GM12873 (cell line): ENCODE data around the gene FAM241B.

ENCODE experiments used
- CTCF ChIP-seq: IDR thresholded peaks from 2 replicates; pipeline ENCODE4 v1.5.1; 2012; ENCODE audit warnings: low read depth, mild to moderate bottlenecking, moderate library complexity, low read length, control low read depth; ENCODE audit not compliant: insufficient read depth; ENCODE audit errors: missing control alignments

Gene FAM241B

DNA sequence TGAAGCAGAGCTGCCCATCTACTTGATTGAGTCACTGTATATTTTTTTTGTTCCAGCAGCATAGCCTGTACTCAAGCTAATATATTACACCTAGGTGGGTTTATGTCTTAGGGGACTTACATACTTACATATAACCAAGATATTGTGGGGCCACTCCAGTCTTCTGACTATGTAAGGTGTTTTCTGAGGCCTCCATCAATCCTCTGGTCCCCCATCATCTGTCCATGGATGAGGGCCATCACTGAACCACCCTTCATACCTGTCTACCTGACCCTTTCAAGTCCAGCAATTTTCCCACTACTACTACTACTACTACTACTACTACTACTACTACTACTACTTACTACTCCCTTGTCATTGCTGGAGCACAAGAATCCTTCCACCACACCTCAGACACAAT, 3.2 kb upstream of the FAM241B start:
- no peak for TF ChIP-seq CTCF

GRCh38 chr10:69628891-69629290, 1.2 kb upstream of the FAM241B start:
- no peak for TF ChIP-seq CTCF

- TF ChIP-seq CTCF: no peak
Observed at GRCh38 chr10:69629519-69629896, 539 bp upstream of the FAM241B start.

DNA sequence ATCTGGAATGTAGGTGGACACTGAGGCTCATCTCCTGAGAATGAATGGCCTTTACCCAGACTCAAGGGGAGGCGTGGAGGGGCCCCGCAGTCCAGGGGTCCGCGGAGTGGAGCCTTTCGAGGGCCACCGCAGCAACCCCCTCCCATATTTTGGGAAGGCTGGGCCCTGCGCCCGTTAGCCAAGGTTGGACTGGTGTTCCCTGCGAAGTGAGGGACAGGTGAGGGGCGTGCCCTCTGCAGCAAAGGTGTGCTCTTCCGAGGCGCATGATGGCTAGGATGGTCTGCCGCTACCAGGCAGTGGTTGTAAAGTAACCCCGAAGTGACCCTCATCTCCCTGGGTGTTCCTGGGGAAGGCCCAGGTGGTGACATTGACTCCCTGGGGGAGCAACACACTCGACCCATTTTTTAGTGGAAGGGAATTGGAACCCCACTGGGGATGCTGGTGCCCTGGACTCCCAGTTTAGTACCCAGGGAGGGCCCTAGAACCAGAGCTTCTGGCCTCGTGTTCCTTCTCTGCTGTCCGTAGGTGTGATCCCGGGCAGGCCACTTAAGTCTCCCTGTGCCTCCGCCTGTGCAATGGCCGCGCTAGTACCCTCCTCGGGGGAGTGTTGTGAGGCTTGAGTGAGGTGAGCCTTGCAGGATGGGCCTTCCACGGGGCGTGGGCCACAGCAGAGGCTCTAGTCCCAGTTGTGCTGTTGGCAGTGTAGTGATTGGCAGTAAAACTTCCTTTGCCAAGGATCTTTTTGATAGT, 779 bp downstream of the FAM241B start:
- no peak for TF ChIP-seq CTCF

GRCh38 chr10:69631566-69631965, 1.5 kb downstream of the FAM241B start:
- no peak for TF ChIP-seq CTCF

DNA sequence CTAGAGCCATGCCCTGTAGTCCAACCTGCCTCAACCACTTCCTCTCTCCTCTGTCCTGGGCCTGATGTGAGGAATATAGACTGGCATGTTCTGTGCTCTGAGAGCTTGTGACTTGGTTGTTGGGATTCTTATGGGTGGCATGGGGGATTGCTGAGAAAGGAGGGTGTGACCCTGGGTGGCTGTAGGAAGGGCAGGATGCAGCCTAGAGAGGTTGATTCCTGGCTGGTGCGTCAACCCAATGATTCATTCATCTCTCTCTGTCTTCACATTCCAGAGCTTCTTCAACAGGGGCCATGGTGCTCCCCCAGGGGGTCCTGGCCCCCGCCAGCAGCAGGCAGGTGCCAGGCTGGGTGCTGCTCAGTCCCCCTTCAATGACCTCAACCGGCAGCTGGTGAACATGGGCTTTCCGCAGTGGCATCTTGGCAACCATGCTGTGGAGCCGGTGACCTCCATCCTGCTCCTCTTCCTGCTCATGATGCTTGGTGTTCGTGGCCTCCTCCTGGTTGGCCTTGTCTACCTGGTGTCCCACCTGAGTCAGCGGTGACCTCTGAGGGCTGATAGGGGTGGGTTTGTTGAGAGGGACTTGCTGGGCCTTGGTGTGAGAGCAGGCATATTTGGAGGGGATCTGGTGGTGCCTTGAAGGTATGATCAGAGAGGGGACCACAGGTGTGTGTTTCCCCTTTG, 2.6 kb downstream of the FAM241B start:
- TF ChIP-seq CTCF: no peak

GRCh38 chr10:69633673-69634635, 3.9 kb downstream of the FAM241B start:
- TF ChIP-seq CTCF: no peak
